ENCODE results near the gene MYH9.

MYH9 gene

DNA sequence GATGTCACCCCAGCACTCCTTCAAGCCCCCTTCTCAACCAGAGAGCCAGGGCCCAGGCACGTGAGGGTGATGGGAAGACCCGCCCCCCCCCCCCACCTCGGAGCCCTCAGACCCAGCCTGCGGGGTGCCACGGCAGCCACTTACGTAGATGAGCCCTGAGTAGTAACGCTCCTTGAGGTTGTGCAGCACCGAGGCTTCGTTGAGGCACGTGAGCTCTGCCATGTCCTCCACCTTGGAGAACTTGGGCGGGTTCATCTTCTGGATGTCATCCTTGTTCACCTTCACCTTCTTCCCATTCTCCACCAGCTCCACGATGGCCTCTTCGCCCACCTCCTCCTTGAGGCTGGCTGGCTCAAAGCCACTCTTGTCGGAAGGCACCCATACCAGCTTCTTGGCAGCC is 39.0 kb downstream of the MYH9 start:
- no peak for DNase-seq (ENCODE audit: low read depth)

DNA sequence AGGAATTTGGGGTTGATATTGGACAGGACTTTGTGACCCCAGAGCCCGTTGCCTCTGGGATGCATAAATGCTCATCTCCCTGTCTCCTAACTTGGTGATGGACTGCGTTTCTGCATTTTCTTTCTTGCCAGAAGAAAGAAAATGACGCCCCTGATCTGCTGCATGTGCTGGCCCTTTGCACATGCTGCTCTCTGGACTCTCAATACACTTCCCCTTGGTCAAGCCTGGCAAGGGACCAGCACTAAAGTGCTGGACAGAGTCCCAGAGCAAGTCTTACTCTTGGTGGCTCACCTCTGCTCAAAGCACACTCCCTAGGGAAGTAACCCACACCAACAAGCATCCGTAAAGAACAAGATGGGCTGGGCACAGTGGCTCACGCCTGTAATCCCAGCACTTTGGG is 40.7 kb downstream of the MYH9 start:
- DNase-seq (ENCODE audit: low read depth): no peak

- DNase-seq (ENCODE audit: low read depth): no peak
These were observed 43.5 kb downstream of the MYH9 start for GRCh38 chr22:36344106-36344827.

DNA sequence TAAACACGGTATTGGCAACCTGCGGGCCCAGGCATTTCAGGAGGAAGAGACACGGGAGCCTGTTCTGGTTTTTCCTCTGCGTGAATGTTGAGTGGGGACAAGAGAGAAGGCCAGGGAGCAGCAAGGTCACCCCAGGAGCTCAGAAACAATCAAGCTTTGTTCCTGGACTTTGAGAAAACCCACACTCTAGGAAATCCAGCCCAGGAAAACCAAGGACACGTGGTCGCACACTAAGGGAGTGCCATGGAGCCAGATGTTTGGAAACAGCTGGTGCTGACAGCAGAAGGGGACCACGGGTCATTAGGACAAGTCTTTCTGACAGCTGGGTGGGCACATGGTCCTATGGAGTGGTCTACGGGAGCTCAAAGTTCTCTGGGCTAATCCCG is 44.1 kb downstream of the MYH9 start:
- DNase-seq (ENCODE audit: low read depth): no peak

- no peak for DNase-seq (ENCODE audit: low read depth)
These were observed 44.6 kb downstream of the MYH9 start for GRCh38 chr22:36343070-36343719.

DNA sequence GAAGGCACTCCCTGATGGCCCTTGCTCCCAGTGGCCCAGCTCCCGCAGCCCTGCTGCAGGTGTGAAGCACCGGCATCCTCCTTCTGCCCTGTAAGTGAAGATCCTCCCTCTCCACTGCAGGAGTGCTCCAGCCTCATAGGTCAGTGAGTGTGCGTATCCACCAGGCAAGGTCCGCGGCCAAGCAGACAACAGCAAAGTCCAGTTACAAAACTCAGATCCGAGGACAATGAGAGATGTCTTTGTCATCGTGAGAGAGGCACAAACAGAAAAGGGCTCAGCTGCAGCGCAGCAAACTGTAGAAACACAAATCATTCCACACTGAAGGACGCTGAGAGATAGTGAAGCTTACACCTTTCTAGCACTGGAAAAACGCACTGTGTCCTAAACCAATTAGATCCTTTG is 46.1 kb downstream of the MYH9 start:
- DNase-seq (ENCODE audit: low read depth): no peak

DNA sequence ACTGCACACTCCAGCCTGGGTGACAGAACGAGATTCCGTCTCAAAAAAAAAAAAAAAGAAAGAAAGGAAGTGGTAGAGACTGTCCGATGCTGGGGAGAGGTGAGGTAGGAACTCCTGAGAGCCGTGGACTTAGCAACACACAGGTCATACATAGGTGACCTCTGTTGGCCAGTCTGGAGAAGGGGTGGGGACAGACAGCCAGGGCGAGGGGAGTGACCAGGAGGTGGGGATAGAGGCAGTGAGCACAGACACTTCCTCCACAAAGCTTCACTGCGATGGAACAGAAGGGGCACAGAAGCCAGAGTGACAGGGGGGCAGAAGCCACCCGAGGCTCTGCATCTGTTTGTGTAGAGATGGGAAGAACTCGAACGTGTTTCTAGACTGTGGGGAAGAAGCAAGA is 47.1 kb downstream of the MYH9 start:
- no peak for DNase-seq (ENCODE audit: low read depth)

DNA sequence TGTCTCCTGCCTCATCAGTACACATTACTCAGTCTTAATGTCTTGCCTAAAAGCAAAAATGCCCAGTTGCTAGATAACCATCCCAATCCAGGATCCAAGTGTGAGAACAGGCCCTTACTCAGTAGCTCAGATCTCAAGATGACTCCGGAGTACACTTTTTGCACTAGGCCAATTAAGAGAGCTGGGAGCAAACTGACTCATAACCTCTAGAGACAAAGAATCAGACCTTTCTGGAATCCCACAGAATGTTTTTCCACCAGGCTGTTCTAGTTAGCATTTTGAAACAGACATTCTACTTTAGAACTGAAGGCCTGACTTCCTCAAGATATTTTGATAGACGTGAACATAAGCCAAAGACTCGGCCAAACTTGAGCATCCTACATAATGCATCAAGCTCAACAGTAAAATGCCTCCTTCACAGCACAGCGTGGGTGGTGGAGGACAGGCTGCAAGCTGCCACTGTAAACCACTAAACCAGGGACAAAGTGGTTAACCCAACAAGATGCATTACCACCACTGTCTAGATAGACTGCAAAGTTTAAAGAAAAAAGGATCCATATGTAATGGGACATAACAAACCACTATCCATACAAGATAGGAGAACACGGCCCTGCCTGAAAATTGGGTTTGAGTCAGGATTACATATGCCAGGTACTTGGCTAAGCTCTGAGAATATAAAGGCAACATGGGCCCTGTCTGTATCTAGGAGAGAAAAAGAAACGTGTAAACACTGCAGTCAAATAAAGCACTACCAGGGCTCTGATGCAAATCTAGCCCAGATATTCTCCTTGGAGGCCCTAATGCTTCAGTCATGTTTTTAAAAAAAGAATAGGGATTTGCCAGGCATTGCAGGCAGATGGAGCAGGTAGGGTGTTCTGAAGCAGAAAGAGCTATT is 48.3 kb downstream of the MYH9 start:
- DNase-seq (ENCODE audit: low read depth): no peak

- no peak for DNase-seq (ENCODE audit: low read depth)
These were observed 50.2 kb downstream of the MYH9 start for GRCh38 chr22:36337365-36338130.

DNA sequence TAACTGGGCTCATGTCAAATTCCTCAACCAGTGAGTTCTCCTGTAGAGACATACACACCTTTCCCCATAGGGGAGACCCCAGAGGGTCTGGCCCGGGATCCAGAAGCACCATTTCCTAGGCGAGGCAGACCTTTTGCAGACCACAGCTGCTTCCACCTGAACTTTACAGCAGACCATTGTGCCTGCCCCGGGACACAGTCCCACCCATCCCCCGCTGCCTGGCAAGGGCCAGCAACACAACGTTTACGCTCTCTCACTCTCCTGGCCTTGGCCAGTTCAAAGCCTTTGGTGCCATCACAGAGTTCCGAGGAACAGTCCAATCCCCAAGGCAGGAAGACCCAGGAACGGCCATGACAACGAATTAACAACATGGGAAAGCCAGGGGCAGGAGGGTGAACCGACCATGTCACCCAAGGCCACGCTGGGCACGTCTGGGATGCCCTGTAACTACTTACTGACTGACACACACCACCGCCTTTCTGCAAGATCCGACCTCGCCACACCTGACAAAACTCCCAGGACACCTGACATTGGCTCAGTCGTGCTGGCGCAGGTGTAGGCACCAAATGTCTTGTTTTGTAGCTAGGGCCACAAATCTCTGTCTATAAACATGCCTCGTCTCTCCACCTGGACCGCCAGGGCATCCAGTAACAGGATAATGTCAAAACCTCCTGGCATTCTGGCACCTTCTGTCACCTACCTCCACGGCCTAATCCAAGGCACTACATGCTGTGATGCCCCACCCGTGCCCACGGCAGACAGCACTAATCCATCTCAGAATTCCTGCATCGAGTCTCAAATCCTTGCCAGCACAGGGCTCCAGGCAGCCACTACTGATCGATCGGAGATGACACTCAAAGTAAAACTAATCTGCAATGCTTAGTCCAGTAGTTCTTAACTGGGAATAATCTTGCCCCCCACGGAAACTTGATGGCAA is 51.3 kb downstream of the MYH9 start:
- no peak for DNase-seq (ENCODE audit: low read depth)

DNA sequence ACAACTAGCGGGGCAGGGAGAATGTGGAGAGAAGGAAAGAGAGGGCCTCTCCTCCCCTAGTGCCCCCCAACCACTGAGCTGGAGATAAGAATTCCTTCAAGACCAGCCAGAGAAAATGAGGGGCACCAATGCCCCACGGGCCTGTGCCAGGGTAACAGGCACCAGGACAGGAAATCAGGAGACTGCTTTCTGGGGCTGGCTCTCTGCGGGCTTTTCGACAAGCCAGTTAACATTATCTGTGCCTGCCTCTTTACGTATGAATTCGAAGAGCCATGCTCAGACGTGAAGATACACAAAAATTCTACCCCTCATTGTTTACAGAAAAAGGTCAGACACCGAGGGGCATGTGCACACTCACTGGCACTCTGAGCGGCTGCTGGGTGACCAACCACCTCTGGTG is 52.1 kb downstream of the MYH9 start:
- no peak for DNase-seq (ENCODE audit: low read depth)

GRCh38 chr22:36334821-36335603 is 52.8 kb downstream of the MYH9 start:
- no peak for DNase-seq (ENCODE audit: low read depth)

- no peak for DNase-seq (ENCODE audit: low read depth)
These were observed 53.5 kb downstream of the MYH9 start for GRCh38 chr22:36334081-36334820.

DNA sequence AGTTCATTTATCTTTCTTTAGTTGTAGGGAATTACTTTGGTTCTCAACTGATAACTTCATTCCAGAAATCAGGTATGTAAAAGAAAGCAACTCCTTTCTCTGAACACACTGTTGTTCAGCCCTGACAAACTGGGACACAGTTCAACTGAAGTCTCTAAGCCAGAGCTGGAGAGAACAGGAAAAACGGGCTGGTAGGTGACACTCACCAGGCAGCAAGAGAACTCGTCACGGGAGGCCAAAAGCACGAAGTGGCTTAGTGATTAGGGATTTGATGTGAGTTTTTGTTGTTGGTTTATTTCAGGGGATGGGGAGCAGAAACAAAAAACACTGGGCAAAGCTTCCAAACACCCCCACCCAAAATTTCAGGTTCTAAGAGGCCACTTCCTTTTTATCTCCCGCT is 54.1 kb downstream of the MYH9 start:
- DNase-seq (ENCODE audit: low read depth): no peak

- DNase-seq (ENCODE audit: low read depth): no peak
These were observed 55.0 kb downstream of the MYH9 start for GRCh38 chr22:36332623-36333332.

DNA sequence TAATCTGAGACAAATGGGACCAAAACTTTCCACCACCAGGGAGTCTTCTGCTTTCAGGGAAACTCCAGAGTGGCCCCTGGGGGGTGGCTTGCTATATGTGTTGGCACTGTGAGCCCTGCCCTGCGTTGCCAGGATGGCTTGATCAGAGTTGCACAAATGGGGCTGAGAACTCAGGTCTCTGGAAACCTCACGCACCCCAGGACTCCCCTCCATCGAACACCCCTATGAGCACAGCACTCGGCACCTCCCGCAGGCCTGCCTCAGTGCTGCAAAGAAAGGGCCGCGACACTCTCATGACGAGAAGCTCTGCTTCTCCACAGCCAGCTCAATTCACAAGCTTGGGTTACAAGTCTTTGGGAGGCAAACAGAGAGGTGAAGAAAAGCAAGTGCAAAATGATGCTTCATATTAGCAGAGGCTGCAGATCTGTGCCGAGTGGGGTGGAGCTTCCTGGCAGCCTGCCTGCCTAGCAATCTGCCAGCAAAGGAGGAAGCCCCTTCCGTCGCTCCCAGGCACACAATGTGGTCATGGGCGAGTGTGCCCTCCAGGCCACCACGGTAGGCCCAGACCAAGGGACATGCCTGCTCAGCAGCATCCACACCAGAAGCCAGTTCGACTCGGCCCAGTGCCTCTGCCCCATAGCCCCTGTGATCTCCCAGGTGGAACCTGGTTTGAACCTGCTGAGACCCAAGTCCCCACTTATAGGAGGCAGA is 55.7 kb downstream of the MYH9 start:
- DNase-seq (ENCODE audit: low read depth): no peak

DNA sequence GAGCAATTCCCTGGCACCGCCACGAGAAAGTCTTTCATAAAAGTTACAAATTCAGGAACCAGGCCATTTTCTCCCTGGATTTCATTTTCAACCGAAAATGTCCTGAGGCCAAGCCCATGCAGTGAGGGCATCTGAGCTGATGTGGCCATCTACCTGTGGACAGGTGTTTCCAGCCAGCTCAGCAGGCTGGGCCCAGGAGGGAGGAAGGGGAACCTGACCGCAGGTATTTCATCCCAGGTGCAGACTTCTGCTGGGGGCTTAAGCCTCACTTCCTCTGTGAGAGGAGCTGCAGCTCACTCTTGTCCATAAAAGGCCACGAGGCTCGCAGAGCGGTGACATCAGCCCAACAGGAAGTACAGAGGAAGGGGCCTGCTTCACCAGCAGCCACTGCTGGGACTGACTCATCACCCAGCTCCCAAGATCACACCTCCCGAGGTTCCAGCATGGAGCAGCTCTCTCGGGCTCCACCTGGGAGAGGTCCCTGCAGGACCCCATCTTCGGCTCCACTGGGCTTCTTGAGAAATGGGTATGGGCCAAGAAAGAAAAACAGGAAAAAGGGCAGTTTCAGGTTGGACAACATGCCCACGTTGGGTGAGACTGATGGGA is 56.4 kb downstream of the MYH9 start:
- DNase-seq (ENCODE audit: low read depth): peak; percentile 66
